Erythroblast (primary cell): ENCODE results near the gene CLK4.
A peak's percentile ranks its signal among the peaks of the same experiment; 100 is the strongest.

Source experiments
- DNase-seq, 2 experiments: peaks; one replicate each; lab custom pipeline; 2025; lab: John Stamatoyannopoulos, UW
- GATA1 ChIP-seq: IDR thresholded peaks from 2 replicates; pipeline ENCODE4 v1.6.1; 2011; ENCODE audit warnings: low read depth, mild to moderate bottlenecking, control low read depth, low read length, moderate library complexity
- POLR2A ChIP-seq: IDR thresholded peaks from 2 replicates; pipeline ENCODE4 v1.6.1; 2011; ENCODE audit warnings: mild to moderate bottlenecking, low read length

The CLK4 gene

DNA sequence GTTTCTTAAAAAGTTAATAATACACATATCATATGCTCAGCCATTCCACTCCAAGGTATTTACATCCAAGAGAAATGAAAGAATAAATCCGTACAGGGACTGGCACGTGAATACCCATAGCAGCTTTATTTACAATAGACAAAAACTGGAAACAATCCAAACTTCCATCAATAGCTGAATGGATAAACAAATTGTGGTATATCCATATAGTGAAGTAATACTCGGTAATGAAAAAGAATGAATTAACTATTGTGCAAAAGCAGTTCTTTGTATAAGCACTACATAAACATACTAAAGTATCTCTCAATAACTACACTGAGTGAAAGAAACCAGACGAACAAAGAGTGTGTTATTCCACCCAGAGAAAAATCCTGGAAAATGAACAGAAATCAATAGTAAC is 54.2 kb downstream of the CLK4 start:
- TF ChIP-seq POLR2A (no peak), GATA1 (no peak)
- DNase-seq: no peak

DNA sequence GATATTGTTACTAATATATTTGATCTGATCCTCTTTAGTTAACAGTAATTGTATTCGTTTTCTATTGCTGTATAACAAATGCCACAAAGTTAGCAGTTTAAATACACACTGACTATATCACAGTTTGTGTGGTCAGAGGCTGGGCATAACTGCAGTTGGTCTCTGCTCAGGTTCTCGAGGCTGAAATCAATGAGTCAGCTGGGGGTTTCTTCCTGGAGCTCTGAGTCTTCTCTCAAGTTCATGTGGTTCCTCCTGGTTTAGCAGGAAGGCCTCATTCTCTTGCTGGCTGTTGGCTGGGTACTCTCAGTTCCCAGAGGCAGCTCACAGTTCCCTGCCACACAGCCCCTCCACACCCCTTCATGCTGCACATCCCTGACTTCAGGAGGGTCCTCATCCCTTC is 57.4 kb downstream of the CLK4 start:
- TF ChIP-seq GATA1 (no peak), POLR2A (no peak)
- no peak for DNase-seq

DNA sequence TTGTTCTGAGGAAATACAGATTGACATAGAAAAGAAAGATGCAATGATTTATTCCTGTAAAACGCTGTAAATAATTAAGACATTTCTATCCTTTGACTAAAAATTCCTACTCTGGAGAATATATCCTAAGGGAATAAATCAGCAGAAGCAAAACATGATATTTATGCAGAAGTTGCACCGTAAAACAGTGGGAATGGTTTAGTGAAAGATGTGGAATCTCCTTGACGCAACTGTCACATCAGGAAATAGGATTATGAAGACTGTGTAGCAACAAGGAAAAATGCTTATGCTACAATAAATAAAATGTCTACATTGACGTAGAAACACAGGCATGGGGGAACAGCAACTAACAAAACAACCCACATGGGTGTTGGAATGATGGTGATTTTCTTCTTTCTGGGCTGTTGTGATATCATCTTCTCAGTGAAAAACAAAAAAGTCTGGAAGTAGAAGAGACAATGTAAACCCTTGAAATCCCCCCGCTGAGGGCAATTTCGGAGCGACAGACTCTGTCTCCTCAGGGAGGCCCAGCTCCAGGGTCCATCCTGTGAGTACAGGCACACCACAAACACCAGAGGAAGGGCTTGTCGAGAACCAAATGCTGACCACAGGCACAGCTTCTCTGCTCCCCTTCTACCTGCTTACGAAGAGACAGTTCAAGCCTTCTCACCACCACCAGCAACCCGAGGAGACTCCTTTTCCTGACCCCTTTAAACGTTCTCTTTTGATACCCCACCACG is 61.9 kb downstream of the CLK4 start:
- DNase-seq: no peak
- TF ChIP-seq POLR2A (no peak), GATA1 (no peak)

DNA sequence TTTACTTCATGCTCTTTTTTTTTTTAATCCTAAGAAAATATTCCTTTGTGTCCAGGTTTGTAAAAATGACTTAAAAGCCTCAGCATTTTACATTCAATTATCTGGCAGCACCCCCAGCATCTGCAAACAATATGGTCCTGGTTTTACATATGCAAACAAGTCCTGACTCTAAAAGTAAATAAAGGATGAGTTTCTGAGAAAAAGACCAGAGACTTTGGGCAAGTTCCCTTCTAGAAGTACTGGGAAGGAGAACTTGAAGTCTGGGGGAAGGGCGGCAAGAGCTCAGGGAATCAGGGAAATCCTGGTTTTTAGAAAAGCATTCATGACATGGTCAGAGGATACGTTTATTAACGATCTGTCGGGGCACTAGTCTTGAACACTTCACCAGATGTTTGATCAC is 62.5 kb downstream of the CLK4 start:
- TF ChIP-seq POLR2A: no peak
- TF ChIP-seq GATA1: no peak
- DNase-seq: no peak

DNA sequence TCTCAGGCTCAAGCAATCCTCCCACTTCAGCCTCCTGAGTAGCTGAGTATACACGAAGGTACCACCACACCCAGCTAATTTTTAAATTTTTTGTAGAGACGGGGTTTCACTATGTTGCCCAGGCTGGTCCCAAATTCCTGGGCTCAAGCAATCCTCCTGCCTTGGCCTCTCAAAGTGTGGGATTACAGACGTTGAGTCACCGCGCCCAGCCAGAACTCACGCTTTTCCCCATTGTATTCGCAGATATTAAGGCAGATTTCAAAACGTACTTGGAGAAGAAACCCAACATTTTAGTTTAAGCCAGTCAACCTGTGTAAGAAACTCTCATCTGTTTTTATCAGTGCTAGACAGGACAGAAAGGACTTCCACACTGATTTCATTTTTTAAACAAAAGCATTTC is 63.2 kb downstream of the CLK4 start:
- no peak for DNase-seq
- TF ChIP-seq POLR2A (no peak), GATA1 (no peak)

DNA sequence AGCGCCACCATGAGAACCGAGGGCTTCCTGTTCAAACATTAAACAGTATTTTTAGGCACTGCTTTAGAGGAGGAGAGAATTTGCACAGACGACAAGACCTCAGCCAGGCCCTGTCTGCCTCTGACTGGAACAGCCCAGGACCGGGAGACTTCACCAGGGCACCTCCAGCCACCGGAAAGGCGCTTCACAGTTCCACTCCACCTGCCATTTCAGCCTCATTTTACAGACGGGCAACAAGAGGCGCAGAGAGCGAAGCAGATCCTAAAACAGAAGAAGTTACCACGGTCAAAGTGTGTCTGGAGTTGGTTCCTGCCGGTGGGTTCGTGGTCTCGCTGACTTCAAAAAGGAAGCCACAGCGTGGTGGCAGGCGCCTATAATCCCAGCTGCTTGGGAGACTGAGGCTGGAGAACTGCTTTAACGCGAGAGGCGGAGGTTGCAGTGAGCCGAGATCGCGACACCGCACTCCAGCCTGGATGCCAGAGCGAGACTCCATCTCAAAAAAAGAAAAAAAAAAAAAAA is 65.0 kb downstream of the CLK4 start:
- no peak for TF ChIP-seq POLR2A
- TF ChIP-seq GATA1: no peak

DNA sequence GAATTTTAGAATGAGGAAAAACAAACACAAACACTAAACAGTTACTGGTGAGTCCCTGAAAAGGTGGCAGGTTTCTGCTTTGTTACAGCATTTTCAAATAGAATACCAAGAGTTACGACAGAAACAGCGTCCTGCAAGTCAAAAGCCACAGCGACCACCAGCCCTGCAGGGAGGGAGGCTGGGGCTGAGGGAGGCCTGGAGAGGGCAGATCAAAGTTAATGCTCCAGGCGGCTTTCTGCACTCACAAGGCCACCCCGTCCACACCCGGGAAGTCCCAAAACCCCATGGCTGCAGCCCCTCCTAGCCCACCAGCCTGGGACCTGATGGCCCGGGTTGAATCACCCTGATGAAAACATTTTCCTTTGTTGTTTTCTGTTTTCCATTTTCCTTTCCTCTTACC is 65.9 kb downstream of the CLK4 start:
- no peak for DNase-seq
- TF ChIP-seq POLR2A: no peak
- TF ChIP-seq GATA1: no peak

More for the DNA sequence above, 65.0 kb downstream of the CLK4 start:
- no peak for DNase-seq

DNA sequence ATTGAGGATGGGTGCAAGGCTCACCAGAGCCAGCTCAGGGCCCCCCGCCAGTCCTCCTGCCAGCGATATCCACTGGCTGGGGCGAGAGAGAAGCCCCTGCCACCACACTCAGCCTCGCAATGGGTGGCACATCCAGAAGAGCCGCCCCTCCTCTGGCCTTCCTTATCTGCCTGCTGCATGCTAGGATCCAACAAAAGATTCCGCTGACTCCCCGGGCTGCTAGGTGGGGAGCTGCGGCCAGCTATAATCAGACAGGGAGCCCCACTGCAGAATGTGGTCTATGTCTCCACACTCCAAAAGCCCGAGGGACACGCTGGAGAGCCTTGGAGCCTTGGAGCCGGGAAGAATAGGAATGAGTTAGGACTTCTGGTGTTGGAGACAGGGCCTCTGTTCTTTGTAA is 69.4 kb downstream of the CLK4 start:
- no peak for TF ChIP-seq POLR2A
- no peak for TF ChIP-seq GATA1
- peak; percentile 7 to 11 for DNase-seq

DNA sequence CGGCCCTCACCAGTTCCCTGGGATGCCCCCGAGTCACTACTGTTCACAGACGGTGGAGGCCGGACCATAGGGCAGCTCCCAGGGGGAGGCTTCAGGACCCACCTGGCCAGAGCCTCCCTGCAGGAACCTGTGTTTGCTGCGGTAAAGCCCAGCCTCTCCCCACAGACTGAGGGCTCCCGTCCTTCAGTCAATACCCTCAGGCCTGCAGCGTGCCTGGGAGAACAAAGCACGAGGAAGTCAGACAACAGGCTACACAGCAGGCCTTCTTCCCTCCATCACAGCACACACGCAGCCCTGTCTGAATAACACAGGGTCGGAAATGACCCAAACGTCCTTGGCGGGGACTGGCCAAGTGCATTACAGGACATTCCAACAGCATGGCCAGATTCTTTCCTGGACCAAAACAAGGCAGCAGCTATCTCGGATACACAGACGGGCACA is 71.1 kb downstream of the CLK4 start:
- TF ChIP-seq POLR2A: no peak
- TF ChIP-seq GATA1: no peak
- no peak for DNase-seq

DNA sequence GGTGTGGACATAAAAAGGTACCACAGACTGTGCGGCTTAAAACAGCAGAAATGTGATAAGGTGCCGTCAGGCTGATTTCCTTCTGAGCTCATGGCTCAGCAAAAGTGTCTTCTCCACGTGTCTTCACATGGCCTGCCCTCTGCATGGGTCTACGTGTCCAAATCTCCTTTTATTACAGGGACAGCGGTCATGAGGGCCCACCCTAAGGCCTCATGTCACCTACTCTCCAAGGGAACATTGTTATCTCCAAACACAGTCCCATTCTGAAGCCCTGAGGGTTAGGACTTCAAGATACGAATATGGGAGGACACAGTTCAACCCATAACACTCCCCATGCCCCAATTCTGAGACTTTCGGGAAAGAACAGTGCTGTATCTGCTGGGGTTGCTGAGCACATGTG is 71.8 kb downstream of the CLK4 start:
- peak; percentile 46 to 76 for DNase-seq
- TF ChIP-seq GATA1 (no peak), POLR2A (no peak)

DNA sequence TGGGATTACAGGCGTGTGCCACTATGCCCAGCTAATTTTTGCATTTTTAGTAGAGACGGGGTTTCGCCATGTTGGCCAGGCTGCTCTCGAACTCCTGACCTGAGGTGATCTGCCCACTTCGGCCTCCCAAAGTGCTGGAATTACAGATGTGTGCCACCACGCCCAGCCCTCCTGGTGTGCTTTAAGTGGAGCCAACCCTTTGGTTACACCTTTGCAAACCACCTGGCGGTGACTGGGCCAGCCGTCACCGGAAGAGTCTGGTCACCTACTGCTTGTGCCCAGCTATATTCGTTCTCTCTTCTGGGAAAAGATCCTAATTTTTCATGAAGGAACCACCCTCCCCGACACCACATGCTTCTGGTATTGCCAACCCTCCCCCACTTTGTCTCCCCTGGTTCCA is 72.5 kb downstream of the CLK4 start:
- DNase-seq: no peak
- TF ChIP-seq POLR2A (no peak), GATA1 (no peak)

DNA sequence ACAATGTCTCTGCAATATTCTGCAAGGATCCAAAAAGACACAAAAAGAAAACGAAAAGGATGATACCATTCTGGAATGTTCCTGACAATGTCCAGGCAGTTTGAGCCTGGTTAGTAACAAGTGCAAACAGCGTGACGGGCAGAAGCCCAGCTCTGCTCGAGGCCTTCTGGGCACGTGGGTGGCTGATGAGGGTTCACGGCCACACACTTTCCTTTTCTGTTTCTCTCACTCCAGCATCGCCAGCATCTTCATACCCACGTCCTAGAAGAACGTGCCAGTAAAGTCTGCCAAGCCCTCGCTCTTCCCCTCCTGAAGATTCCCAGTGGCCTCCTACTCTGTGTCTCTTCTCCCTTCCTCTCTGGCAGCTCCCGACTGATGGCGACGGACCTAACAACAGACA is 73.3 kb downstream of the CLK4 start:
- no peak for DNase-seq
- TF ChIP-seq GATA1 (no peak), POLR2A (no peak)
